Spleen (tissue), 11 donors: ENCODE measurements around the gene FADS3. TPM values are rescaled to one million over a fixed set of nuclear protein-coding genes. Genes with fewer than 3 reads are reported as not detected.

Experiments used
- DNase-seq: peaks from one replicate; pipeline ENCODE4 v3.0.0-alpha.2; 2020
- H3K27ac ChIP-seq, 8 donors: fragments of 200-600 bp; sonication (generic) in 7 of 8; 1 replicate in 4 of 8; 2 replicates in 4 of 8; pipeline versions ENCODE4 v1.5.0 to v1.8.0; 2016 to 2021; ENCODE audit warnings: inconsistent platforms in 4 of 8, mild to moderate bottlenecking in 4 of 8, moderate library complexity in 1 of 8
- H3K27me3 ChIP-seq, 7 donors: fragments of 200-600 bp; sonication (generic) in 6 of 7; replicated peaks in 1 of 7; 1 replicate in 4 of 7; 2 replicates in 3 of 7; pipeline versions ENCODE4 v1.5.0 to v1.8.0; 2016 to 2021; ENCODE audit warnings: inconsistent platforms in 3 of 7, mild to moderate bottlenecking in 1 of 7
- H3K36me3 ChIP-seq, 6 donors: fragments of 200-600 bp; sonication (generic) in 5 of 6; 1 replicate in 4 of 6; 2 replicates in 2 of 6; pipeline versions ENCODE4 v1.5.0 to v1.8.0; 2016 to 2021; ENCODE audit warnings: inconsistent platforms in 2 of 6
- H3K4me1 ChIP-seq, 6 donors: fragments of 200-600 bp; sonication (generic) in 5 of 6; 1 replicate in 3 of 6; 2 replicates in 3 of 6; pipeline versions ENCODE4 v1.5.0 to v1.8.0; 2016 to 2021; ENCODE audit warnings: inconsistent platforms in 3 of 6
- H3K4me3 ChIP-seq, 8 donors: fragments of 200-600 bp; sonication (generic) in 7 of 8; 1 replicate in 4 of 8; 2 replicates in 4 of 8; pipeline versions ENCODE4 v1.5.0 to v1.8.0; 2016 to 2021; ENCODE audit warnings: inconsistent platforms in 4 of 8, mild to moderate bottlenecking in 4 of 8, moderate library complexity in 2 of 8
- H3K9me3 ChIP-seq, 8 donors: fragments of 200-600 bp; sonication (generic) in 7 of 8; 1 replicate in 4 of 8; 2 replicates in 4 of 8; pipeline versions ENCODE4 v1.5.0 to v1.8.0; 2016 to 2021; ENCODE audit warnings: inconsistent platforms in 4 of 8
- CTCF ChIP-seq, 11 experiments: fragments of 200-600 bp in 7 of 11; fragments of 450-650 bp in 4 of 11; sonication (generic) in 4 of 11; IDR thresholded peaks in 8 of 11; conservative IDR thresholded peaks in 3 of 11; 1 replicate in 7 of 11; 2 replicates in 4 of 11; pipeline versions ENCODE4 v1.4.0 to v1.8.0; 2016 to 2021; ENCODE audit warnings: antibody characterized with exemption in 11 of 11, inconsistent platforms in 4 of 11, mild to moderate bottlenecking in 1 of 11
- POLR2A ChIP-seq, 3 donors: fragments of 450-650 bp; IDR thresholded peaks; one replicate each; pipeline ENCODE4 v1.5.1; 2017; ENCODE audit warnings: antibody characterized with exemption in 3 of 3, mild to moderate bottlenecking in 1 of 3
- POLR2AphosphoS5 ChIP-seq, 3 donors: sonication (generic); formaldehyde crosslinking; IDR thresholded peaks; one replicate each; pipeline ENCODE4 v1.5.1; 2017; ENCODE audit warnings: antibody characterized with exemption in 3 of 3
- WGBS, 5 donors: extraction: QIAGEN DNeasy Blood & Tissue Kit in 3 of 5; methylation state at CpG; one replicate each; pipeline versions ENCODE4 v1.1.5 to v1.1.7; 2013 to 2018; 5-methylcytosine and 5-hydroxymethylcytosine counted together
- intact Hi-C: fragments of 100-400 bp; cut with DNase I; formaldehyde crosslinking; loops from one replicate; pipeline ENCODE4 v1.15.0; 2023; ENCODE audit warnings: low total_unique reads
- polyA plus RNA-seq, 3 donors: library from polyadenylated mRNA; stranded (reverse); fragments of 200-250 nt; gene quantifications; one replicate each; pipeline ENCODE4 v1.2.1, GENCODE V29; 2013
- total RNA-seq, 7 donors: library from RNA; depleted of rRNA in 3 of 7; stranded (reverse); fragments of >200 nt in 3 of 7; fragmentation: NEBNext Ultra II Directional in 4 of 7; extraction: Animal tissue kit (Norgen Biotek cat#: 25700) in 4 of 7; gene quantifications; one replicate each; pipeline versions ENCODE4 v1.1.0 to v1.2.1, GENCODE V29; 2016 to 2021
- donor health status: healthy with polysubstance abuse.
- donor health status: DM: no; HTN: no; CAD: no; lungs with moderate emphysema.
- donor health status: DM: no; HTN: no; CAD: no.
- donor health status: Bipolar disorder and iron deficiency.
- donor health status: healthy.
- donor health status: DM: no; HTN: no; CAD: no.
- donor health status: DM: yes; HTN: yes; CAD: no.

The FADS3 gene
- total and polyA plus RNA-seq, 10 donors = 26.3 to 63.6 (median 38.5) TPM

- Histone ChIP-seq H3K4me1 (peaks cover 0 to 33% (median 15%) of the 10 kb centered on the region in 6 donors), H3K27me3 (no peaks in the 10 kb centered on the region), H3K27ac (peak overlapping the region in 5 of 8 donors; percentile 20 to 61 (median 52)), H3K36me3 (peaks cover 0 to 27% (median 3%) of the 10 kb centered on the region in 6 donors), H3K9me3 (no peaks in the 10 kb centered on the region), H3K4me3 (no peak overlapping the region)
- no peak for DNase-seq
- TF ChIP-seq POLR2AphosphoS5 (IDR thresholded peaks at IDR 0.05) = no peak
- no peak for TF ChIP-seq CTCF (IDR thresholded peaks at IDR 0.05 in 8 of 11, conservative IDR thresholded peaks at IDR 0.05 in 3 of 11)
- TF ChIP-seq POLR2A (IDR thresholded peaks at IDR 0.05) = no peak
- WGBS, 5 donors = 66 to 81% (median 72%) methylated on average over 3 of the region's 3 CpGs
- intact Hi-C loops = no loop called here
Observed at GRCh38 chr11:61881397-61881796, 9.9 kb downstream of the FADS3 start.

- WGBS, 5 donors = 41 to 71% (median 59%) methylated on average over 6 of the region's 6 CpGs
- Histone ChIP-seq H3K27me3 (no peaks in the 10 kb centered on the region), H3K4me1 (peaks cover 0 to 33% (median 15%) of the 10 kb centered on the region in 6 donors), H3K36me3 (peaks cover 0 to 36% (median 3%) of the 10 kb centered on the region in 6 donors), H3K9me3 (no peaks in the 10 kb centered on the region), H3K4me3 (peak overlapping the region in 1 of 8 donors; percentile 52), H3K27ac (peak overlapping the region in 5 of 8 donors; percentile 4 to 64 (median 41))
- intact Hi-C loops = no loop called here
- TF ChIP-seq POLR2A (IDR thresholded peaks at IDR 0.05) = no peak
- no peak for TF ChIP-seq POLR2AphosphoS5 (IDR thresholded peaks at IDR 0.05)
- TF ChIP-seq CTCF (IDR thresholded peaks at IDR 0.05 in 8 of 11, conservative IDR thresholded peaks at IDR 0.05 in 3 of 11) = no peak
- no peak for DNase-seq
Observed at GRCh38 chr11:61880454-61880853, 10.9 kb downstream of the FADS3 start.

GRCh38 chr11:61880031-61880430 lies 11.3 kb downstream of the FADS3 start:
- Histone ChIP-seq H3K27ac (peak overlapping the region in 4 of 8 donors; percentile 27 to 64 (median 50)), H3K4me1 (peaks cover 0 to 33% (median 15%) of the 10 kb centered on the region in 6 donors), H3K27me3 (no peaks in the 10 kb centered on the region), H3K9me3 (no peaks in the 10 kb centered on the region), H3K4me3 (peak overlapping the region in 1 of 8 donors; percentile 52), H3K36me3 (peaks cover 0 to 37% (median 3%) of the 10 kb centered on the region in 6 donors)
- 73 to 84% (median 75%) methylated on average over 11 of the region's 11 CpGs for WGBS, 5 donors
- TF ChIP-seq POLR2AphosphoS5 (IDR thresholded peaks at IDR 0.05) (peak in 1 of 3 donors; percentile 31), POLR2A (IDR thresholded peaks at IDR 0.05) (no peak), CTCF (IDR thresholded peaks at IDR 0.05 in 8 of 11, conservative IDR thresholded peaks at IDR 0.05 in 3 of 11) (no peak)
- intact Hi-C loops = no loop called here
- no peak for DNase-seq

GRCh38 chr11:61879152-61879551 lies 12.2 kb downstream of the FADS3 start:
- intact Hi-C loops = loop anchor here (10.0 kb wide), 1 partner anchor 226 kb away; no protein-coding TSS in a partner anchor
- no peaks in the 10 kb centered on the region for H3K9me3 ChIP-seq
- no peak overlapping the region for H3K4me3 ChIP-seq
- 87 to 95% (median 94%) methylated on average over 7 of the region's 7 CpGs for WGBS, 5 donors
- no peaks in the 10 kb centered on the region for H3K27me3 ChIP-seq
- no peak for DNase-seq
- H3K27ac ChIP-seq = no peak overlapping the region
- peaks cover 0 to 37% (median 3%) of the 10 kb centered on the region in 6 donors for H3K36me3 ChIP-seq
- no peak for TF ChIP-seq POLR2AphosphoS5 (IDR thresholded peaks at IDR 0.05)
- no peak for TF ChIP-seq POLR2A (IDR thresholded peaks at IDR 0.05)
- TF ChIP-seq CTCF (IDR thresholded peaks at IDR 0.05 in 8 of 11, conservative IDR thresholded peaks at IDR 0.05 in 3 of 11) = no peak
- H3K4me1 ChIP-seq = peaks cover 0 to 39% (median 15%) of the 10 kb centered on the region in 6 donors
